ENCODE data around the gene FIGNL2. TPM values are rescaled to one million over a fixed set of nuclear protein-coding genes. Genes with fewer than 3 reads are reported as not detected.

FIGNL2 gene
- total and polyA plus RNA-seq, 2 of the 4 experiments (the other 2 are of a cell fraction): under 0.01 to 0.12 TPM

GRCh38 chr12:51792417-51792816, 56.1 kb downstream of the FIGNL2 start:
- H2AK5ac ChIP-seq (ENCODE audit: low read depth, low read length): no peak overlapping the region
- POLR2A ChIA-PET (ENCODE audit: unreplicated experiment): no interaction called here
- no peaks in the 10 kb centered on the region for H3K27me3 ChIP-seq (ENCODE audit: control insufficient read depth, insufficient read depth, low read length)
- H2BK5ac ChIP-seq (ENCODE audit: low read depth, low read length, poor library complexity, severe bottlenecking): no peak overlapping the region
- H3K4me1 ChIP-seq (ENCODE audit: control insufficient read depth, insufficient read depth, low read length): peaks cover 8% of the 10 kb centered on the region
- BruUV-seq (replicated peaks): no TSS peak
- no peak overlapping the region for H4K5ac ChIP-seq (ENCODE audit: low read depth, low read length)
- H3K14ac ChIP-seq (replicated peaks; ENCODE audit: low read depth, low read length): no peak overlapping the region
- intact Hi-C loops (cut with micrococcal nuclease) (no loop called here), dilution Hi-C loops (cut with HindIII; ENCODE audit: low sequenced_read_pairs, unreplicated experiment) (no loop called here), in situ Hi-C loops (cut with MboI; ENCODE audit: low sequenced_read_pairs) (no loop called here)
- no peak overlapping the region for H2BK15ac ChIP-seq (ENCODE audit: low read depth, low read length)
- H3K4me2 ChIP-seq (ENCODE audit: low read depth, low read length): no peak overlapping the region
- no peak for ATAC-seq (ENCODE audit: low read depth)
- CTCF ChIA-PET: interaction anchor here (0.6 kb wide), 1 partner anchor 344 kb away, joined by 3 read pairs; no protein-coding TSS in a partner anchor
- no peak overlapping the region for H3K27ac ChIP-seq (ENCODE audit: insufficient read depth, low read length)
- H4K8ac ChIP-seq (ENCODE audit: low read depth in 2 of 2, low read length in 2 of 2): no peak overlapping the region
- H4K91ac ChIP-seq (ENCODE audit: insufficient read depth, low read depth, low read length): no peak overlapping the region
- H3K9me1 ChIP-seq (ENCODE audit: insufficient read depth, low read length): peaks cover 10% of the 10 kb centered on the region
- H3K79me1 ChIP-seq (ENCODE audit: low read depth in 1 of 2, low read length in 2 of 2): no peaks in the 10 kb centered on the region; a peak in 1 of 4 replicates
- no peaks in the 10 kb centered on the region for H3K9me3 ChIP-seq (ENCODE audit: control insufficient read depth, insufficient read depth, low read length)
- H3K23ac ChIP-seq (ENCODE audit: low read depth, low read length): no peak overlapping the region
- H2AK9ac ChIP-seq (replicated peaks; ENCODE audit: low read depth, low read length, poor library complexity): no peak overlapping the region
- no peak overlapping the region for H2BK120ac ChIP-seq (ENCODE audit: low read depth, low read length)
- H3K56ac ChIP-seq (ENCODE audit: extremely low read depth, insufficient read depth, low read length): no peak overlapping the region
- TF ChIP-seq BHLHE40 (IDR thresholded peaks at IDR 0.05; ENCODE audit: low read depth, low read length): no peak
- H3K36me3 ChIP-seq (ENCODE audit: control insufficient read depth, insufficient read depth, low read length): peaks cover 9% of the 10 kb centered on the region; the same call in 1 of the 2 replicates
- H3K9ac ChIP-seq (ENCODE audit: low read depth, low read length): no peak overlapping the region
- H4K20me1 ChIP-seq (ENCODE audit: insufficient read depth, low read length): no peaks in the 10 kb centered on the region
- H2AFZ ChIP-seq (replicated peaks; ENCODE audit: low read length, poor library complexity): no peak overlapping the region
- WGBS, 2 experiments (ENCODE audit: extremely low coverage in 2 of 2, insufficient read length in 1 of 2): 83% methylated on average over 1 of the region's 5 CpGs; no CpG with 5 or more reads in 1 of the 2 experiments
- no peak overlapping the region for H3K4ac ChIP-seq (ENCODE audit: low read depth, low read length)
- no peak for DNase-seq
- H2BK20ac ChIP-seq (ENCODE audit: low read depth, low read length): no peak overlapping the region
- H3K4me3 ChIP-seq (ENCODE audit: insufficient read depth, low read depth, low read length): no peak overlapping the region
- no peak overlapping the region for H3K18ac ChIP-seq (ENCODE audit: low read depth, low read length)

Data from IMR-90 (cell line).